ENCODE measurements around the gene TEX22.

DNA sequence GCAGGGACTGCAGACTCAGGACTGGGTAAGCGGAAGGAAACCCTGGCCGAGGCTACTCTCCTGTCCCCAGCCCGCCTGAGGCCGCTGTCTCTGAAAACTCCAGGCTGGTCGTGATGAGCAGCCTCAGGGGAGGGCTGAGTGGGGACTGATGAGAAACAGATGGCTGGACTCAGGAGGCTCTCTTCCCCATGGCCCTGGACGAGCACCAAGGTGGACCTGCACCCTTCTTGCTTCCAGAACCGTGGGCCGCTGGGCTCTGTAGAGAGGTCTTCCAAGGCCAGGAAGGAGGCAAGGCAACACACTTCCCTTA, 1.1 kb downstream of the TEX22 start:
- TF ChIP-seq CTCF (IDR thresholded peaks at IDR 0.05) (no peak), POLR2A (IDR thresholded peaks at IDR 0.05) (no peak)

All from Peyer's patch (tissue), 4 donors.